ENCODE data around the gene SENP1. TPM values are rescaled to one million over a fixed set of nuclear protein-coding genes. Genes with fewer than 3 reads are reported as not detected.

Gene SENP1
- total and polyA plus RNA-seq, 2 donors (not counting 3 experiments of a cell fraction or from before 2014, with no cell fraction given): 9.9 to 20.5 TPM

- DNase-seq (ENCODE audit: low read depth, low spot score) (no peak), FAIRE-seq (peak; percentile 40)
- H3K4me1 ChIP-seq (ENCODE audit: control insufficient read depth, extremely low read depth, insufficient read depth, low read length): peaks cover 12% of the 10 kb centered on the region
- POLR2A ChIA-PET: no interaction called here
- H3K9me3 ChIP-seq (replicated peaks; ENCODE audit: control insufficient read depth, insufficient read depth, low read length): no peaks in the 10 kb centered on the region
- H3K27me3 ChIP-seq (ENCODE audit: control insufficient read depth in 2 of 2, insufficient read depth in 2 of 2, low read length in 2 of 2): peaks cover 2 to 5% of the 10 kb centered on the region in 2 experiments
- dilution Hi-C loops (cut with MboI; ENCODE audit: extremely low pct_ligation_motif_present, low sequenced_read_pairs): no loop called here
- intact Hi-C loops (cut with micrococcal nuclease): no loop called here
- TF ChIP-seq FOS (IDR thresholded peaks at IDR 0.05; ENCODE audit: borderline replicate concordance, insufficient read depth, low read length): no peak
- no peak for TF ChIP-seq JUN (IDR thresholded peaks at IDR 0.05; ENCODE audit: borderline replicate concordance, insufficient read depth, insufficient read length, low read depth)
- TF ChIP-seq CTCF (IDR thresholded peaks at IDR 0.05; ENCODE audit: extremely low read depth in 1 of 2, insufficient read depth in 1 of 2, low read depth in 1 of 2, low read length in 2 of 2): no peak
- TF ChIP-seq EZH2 (IDR thresholded peaks at IDR 0.05; ENCODE audit: borderline replicate concordance, low read depth, low read length, severe bottlenecking): no peak
- no peak for TF ChIP-seq MYC (IDR thresholded peaks at IDR 0.05; ENCODE audit: low read depth, low read length)
- TF ChIP-seq POLR2AphosphoS5 (IDR thresholded peaks at IDR 0.05; ENCODE audit: insufficient read depth, low read depth, low read length): no peak
- BruUV-seq (replicated peaks): no TSS peak
- H3K79me2 ChIP-seq (ENCODE audit: control insufficient read depth, insufficient read depth, low read length): peaks cover 19% of the 10 kb centered on the region
- H2AFZ ChIP-seq (ENCODE audit: low read depth, low read length): peak overlapping the region; percentile 22
- peak overlapping the region; percentile 99 for H3K4me2 ChIP-seq (ENCODE audit: insufficient read depth, low read length)
- H3K4me3 ChIP-seq (replicated peaks in 1 of 3; ENCODE audit: insufficient read depth in 1 of 3, low read depth in 1 of 3, low read length in 3 of 3): no peak overlapping the region
- H4K20me1 ChIP-seq (replicated peaks; ENCODE audit: control insufficient read depth, extremely low read depth, insufficient read depth, low read length): no peaks in the 10 kb centered on the region
- no peaks in the 10 kb centered on the region for H3K9me1 ChIP-seq (replicated peaks; ENCODE audit: control insufficient read depth, extremely low read depth, insufficient read depth, low read length)
- H3K36me3 ChIP-seq (ENCODE audit: control insufficient read depth in 2 of 2, extremely low read depth in 1 of 2, insufficient read depth in 2 of 2, low read length in 2 of 2): peaks cover 2 to 4% of the 10 kb centered on the region in 2 experiments
- CTCF ChIA-PET: interaction anchor here (0.9 to 2.2 kb wide), 6 partner anchors 10 to 177 kb away, joined by 3 to 5 read pairs (median 4); partner anchors contain the start of gene ASB8
- no peak overlapping the region for H3K9ac ChIP-seq (replicated peaks; ENCODE audit: extremely low read depth, insufficient read depth, low read length)
- no peak overlapping the region for H3K27ac ChIP-seq (ENCODE audit: insufficient read depth, low read depth, low read length)
Measured at GRCh38 chr12:48118284-48118871, 12.5 kb upstream of the SENP1 start.
